ENCODE results near the gene GLCE. TPM values are rescaled to one million over a fixed set of nuclear protein-coding genes. Genes with fewer than 3 reads are reported as not detected.

The GLCE gene
- total RNA-seq, 1 donor: 14.8 TPM

GRCh38 chr15:69143756-69144436 lies 16.5 kb upstream of the GLCE start:
- Histone ChIP-seq H3K4me3 (ENCODE audit: insufficient read depth, low read length) (no peak overlapping the region), H3K27me3 (ENCODE audit: insufficient read depth, low read length) (peaks cover 67% of the 10 kb centered on the region), H2AFZ (ENCODE audit: low read length) (no peak overlapping the region), H3K27ac (ENCODE audit: low read depth, low read length) (no peak overlapping the region), H3K4me2 (ENCODE audit: insufficient read depth, low read length) (no peak overlapping the region), H4K20me1 (ENCODE audit: insufficient read depth, low read length) (no peaks in the 10 kb centered on the region), H3K4me1 (ENCODE audit: insufficient read depth, low read length) (no peaks in the 10 kb centered on the region), H3K9me3 (ENCODE audit: low read depth, low read length) (no peaks in the 10 kb centered on the region), H3K79me2 (ENCODE audit: insufficient read depth, low read length) (no peaks in the 10 kb centered on the region), H3K36me3 (ENCODE audit: insufficient read depth, low read length) (no peaks in the 10 kb centered on the region)
- DNase-seq (ENCODE audit: insufficient read length, low spot score, missing footprints): no peak
- TF ChIP-seq CTCF (IDR thresholded peaks at IDR 0.05; ENCODE audit: extremely low read depth, low read depth, low read length): no peak

- no peaks in the 10 kb centered on the region for H4K20me1 ChIP-seq (ENCODE audit: insufficient read depth, low read length)
- no peaks in the 10 kb centered on the region for H3K36me3 ChIP-seq (ENCODE audit: insufficient read depth, low read length)
- H2AFZ ChIP-seq (ENCODE audit: low read length): no peak overlapping the region
- no peak overlapping the region for H3K4me3 ChIP-seq (ENCODE audit: insufficient read depth, low read length)
- no peak for DNase-seq (ENCODE audit: insufficient read length, low spot score, missing footprints)
- H3K4me2 ChIP-seq (ENCODE audit: insufficient read depth, low read length): no peak overlapping the region
- no peaks in the 10 kb centered on the region for H3K4me1 ChIP-seq (ENCODE audit: insufficient read depth, low read length)
- H3K27ac ChIP-seq (ENCODE audit: low read depth, low read length): no peak overlapping the region
- H3K27me3 ChIP-seq (ENCODE audit: insufficient read depth, low read length): peaks cover 66% of the 10 kb centered on the region
- H3K79me2 ChIP-seq (ENCODE audit: insufficient read depth, low read length): no peaks in the 10 kb centered on the region
- no peaks in the 10 kb centered on the region for H3K9me3 ChIP-seq (ENCODE audit: low read depth, low read length)
- no peak for TF ChIP-seq CTCF (IDR thresholded peaks at IDR 0.05; ENCODE audit: extremely low read depth, low read depth, low read length)
These were observed 15.9 kb upstream of the GLCE start for GRCh38 chr15:69144530-69144929.

- peaks cover 66% of the 10 kb centered on the region for H3K27me3 ChIP-seq (ENCODE audit: insufficient read depth, low read length)
These were observed 15.2 kb upstream of the GLCE start for GRCh38 chr15:69145149-69145693.

More at GRCh38 chr15:69145149-69145693, 15.2 kb upstream of the GLCE start:
- Histone ChIP-seq H2AFZ (ENCODE audit: low read length) (no peak overlapping the region), H3K4me3 (ENCODE audit: insufficient read depth, low read length) (no peak overlapping the region), H3K9me3 (ENCODE audit: low read depth, low read length) (no peaks in the 10 kb centered on the region), H3K4me2 (ENCODE audit: insufficient read depth, low read length) (no peak overlapping the region), H3K4me1 (ENCODE audit: insufficient read depth, low read length) (no peaks in the 10 kb centered on the region), H3K27ac (ENCODE audit: low read depth, low read length) (no peak overlapping the region), H3K36me3 (ENCODE audit: insufficient read depth, low read length) (no peaks in the 10 kb centered on the region), H3K79me2 (ENCODE audit: insufficient read depth, low read length) (no peaks in the 10 kb centered on the region), H4K20me1 (ENCODE audit: insufficient read depth, low read length) (no peaks in the 10 kb centered on the region)
- DNase-seq (ENCODE audit: insufficient read length, low spot score, missing footprints): no peak
- TF ChIP-seq CTCF (IDR thresholded peaks at IDR 0.05; ENCODE audit: extremely low read depth, low read depth, low read length): no peak
